Neural cell (in vitro differentiated cells): ENCODE measurements around the gene HENMT1.

Source experiments
- EP300 ChIP-seq: fragments of 450-650 bp; conservative IDR thresholded peaks from 2 replicates; pipeline ENCODE4 v1.6.1; 2014; ENCODE audit warnings: antibody characterized with exemption, mild to moderate bottlenecking, moderate library complexity; ENCODE audit not compliant: poor library complexity, severe bottlenecking
- EZH2 ChIP-seq: fragments of 200-600, 300-800 bp; shearing (Covaris generic), sonication (generic); IDR thresholded peaks from 2 replicates; pipeline ENCODE4 v1.6.1; 2014; ENCODE audit warnings: antibody characterized with exemption, low read length, borderline replicate concordance, mild to moderate bottlenecking; ENCODE audit not compliant: insufficient read depth, poor library complexity, severe bottlenecking
- MXI1 ChIP-seq: fragments of 450-650 bp; conservative IDR thresholded peaks from 2 replicates; pipeline ENCODE4 v1.6.1; 2014; ENCODE audit warnings: antibody characterized with exemption, mild to moderate bottlenecking; ENCODE audit not compliant: poor library complexity, severe bottlenecking
- POLR2AphosphoS5 ChIP-seq: IDR thresholded peaks from 2 replicates; pipeline ENCODE4 v1.6.1; 2012
- RAD21 ChIP-seq: fragments of 450-650 bp; conservative IDR thresholded peaks from 2 replicates; pipeline ENCODE4 v1.6.1; 2014; ENCODE audit warnings: antibody characterized with exemption, mild to moderate bottlenecking, moderate library complexity
- SMC3 ChIP-seq: fragments of 450-650 bp; conservative IDR thresholded peaks from 2 replicates; pipeline ENCODE4 v1.6.1; 2014; ENCODE audit warnings: antibody characterized with exemption, mild to moderate bottlenecking, moderate library complexity; ENCODE audit not compliant: poor library complexity
- TAF1 ChIP-seq: IDR thresholded peaks from 2 replicates; pipeline ENCODE4 v1.6.1; 2012; ENCODE audit warnings: low read depth
- TF ChIP-seq, protein P1 (sequence below): fragments of 450-650 bp; IDR thresholded peaks from 2 replicates; pipeline ENCODE4 v1.5.1; 2014; ENCODE audit warnings: antibody characterized with exemption, mild to moderate bottlenecking, moderate library complexity; ENCODE audit not compliant: poor library complexity, severe bottlenecking
- TF ChIP-seq, protein P2 (sequence below): IDR thresholded peaks from 2 replicates; pipeline ENCODE4 v1.6.1; 2012; ENCODE audit warnings: borderline replicate concordance

DNA sequence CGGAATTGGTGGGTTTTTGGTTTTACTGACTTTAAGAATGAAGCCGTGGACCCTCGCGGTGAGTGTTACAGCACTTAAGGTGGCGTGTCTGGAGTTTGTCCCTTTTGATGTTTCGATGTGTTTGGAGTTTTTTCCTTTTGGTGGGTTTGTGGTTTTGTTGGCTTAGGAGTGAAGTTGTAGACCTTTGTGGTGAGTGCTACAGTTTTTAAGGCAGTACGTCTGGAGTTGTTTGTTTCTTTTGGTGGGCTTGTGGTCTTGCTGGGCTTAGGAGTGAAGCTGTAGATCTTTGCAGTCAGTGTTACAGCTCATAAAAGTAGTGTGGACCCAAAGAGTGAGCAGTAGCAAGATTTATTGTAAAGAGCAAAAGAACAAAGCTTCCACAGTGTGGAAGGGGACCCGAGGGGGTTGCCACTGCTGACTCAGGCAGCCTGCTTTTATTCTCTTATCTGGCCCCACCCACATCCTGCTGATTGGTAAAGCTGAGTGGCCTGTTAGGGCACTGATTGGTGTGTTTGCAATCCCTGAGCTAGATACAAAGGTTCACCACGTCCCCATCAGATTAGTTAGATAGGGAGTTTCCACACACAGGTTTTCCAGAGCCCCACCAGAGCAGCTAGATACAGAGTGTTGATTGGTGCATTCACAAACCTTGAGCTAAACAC is 20.9 kb downstream of the HENMT1 start:
- TF ChIP-seq, protein P1, sequence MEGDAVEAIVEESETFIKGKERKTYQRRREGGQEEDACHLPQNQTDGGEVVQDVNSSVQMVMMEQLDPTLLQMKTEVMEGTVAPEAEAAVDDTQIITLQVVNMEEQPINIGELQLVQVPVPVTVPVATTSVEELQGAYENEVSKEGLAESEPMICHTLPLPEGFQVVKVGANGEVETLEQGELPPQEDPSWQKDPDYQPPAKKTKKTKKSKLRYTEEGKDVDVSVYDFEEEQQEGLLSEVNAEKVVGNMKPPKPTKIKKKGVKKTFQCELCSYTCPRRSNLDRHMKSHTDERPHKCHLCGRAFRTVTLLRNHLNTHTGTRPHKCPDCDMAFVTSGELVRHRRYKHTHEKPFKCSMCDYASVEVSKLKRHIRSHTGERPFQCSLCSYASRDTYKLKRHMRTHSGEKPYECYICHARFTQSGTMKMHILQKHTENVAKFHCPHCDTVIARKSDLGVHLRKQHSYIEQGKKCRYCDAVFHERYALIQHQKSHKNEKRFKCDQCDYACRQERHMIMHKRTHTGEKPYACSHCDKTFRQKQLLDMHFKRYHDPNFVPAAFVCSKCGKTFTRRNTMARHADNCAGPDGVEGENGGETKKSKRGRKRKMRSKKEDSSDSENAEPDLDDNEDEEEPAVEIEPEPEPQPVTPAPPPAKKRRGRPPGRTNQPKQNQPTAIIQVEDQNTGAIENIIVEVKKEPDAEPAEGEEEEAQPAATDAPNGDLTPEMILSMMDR = no peak
- TF ChIP-seq EZH2 = no peak
- no peak for TF ChIP-seq MXI1
- TF ChIP-seq, protein P2, sequence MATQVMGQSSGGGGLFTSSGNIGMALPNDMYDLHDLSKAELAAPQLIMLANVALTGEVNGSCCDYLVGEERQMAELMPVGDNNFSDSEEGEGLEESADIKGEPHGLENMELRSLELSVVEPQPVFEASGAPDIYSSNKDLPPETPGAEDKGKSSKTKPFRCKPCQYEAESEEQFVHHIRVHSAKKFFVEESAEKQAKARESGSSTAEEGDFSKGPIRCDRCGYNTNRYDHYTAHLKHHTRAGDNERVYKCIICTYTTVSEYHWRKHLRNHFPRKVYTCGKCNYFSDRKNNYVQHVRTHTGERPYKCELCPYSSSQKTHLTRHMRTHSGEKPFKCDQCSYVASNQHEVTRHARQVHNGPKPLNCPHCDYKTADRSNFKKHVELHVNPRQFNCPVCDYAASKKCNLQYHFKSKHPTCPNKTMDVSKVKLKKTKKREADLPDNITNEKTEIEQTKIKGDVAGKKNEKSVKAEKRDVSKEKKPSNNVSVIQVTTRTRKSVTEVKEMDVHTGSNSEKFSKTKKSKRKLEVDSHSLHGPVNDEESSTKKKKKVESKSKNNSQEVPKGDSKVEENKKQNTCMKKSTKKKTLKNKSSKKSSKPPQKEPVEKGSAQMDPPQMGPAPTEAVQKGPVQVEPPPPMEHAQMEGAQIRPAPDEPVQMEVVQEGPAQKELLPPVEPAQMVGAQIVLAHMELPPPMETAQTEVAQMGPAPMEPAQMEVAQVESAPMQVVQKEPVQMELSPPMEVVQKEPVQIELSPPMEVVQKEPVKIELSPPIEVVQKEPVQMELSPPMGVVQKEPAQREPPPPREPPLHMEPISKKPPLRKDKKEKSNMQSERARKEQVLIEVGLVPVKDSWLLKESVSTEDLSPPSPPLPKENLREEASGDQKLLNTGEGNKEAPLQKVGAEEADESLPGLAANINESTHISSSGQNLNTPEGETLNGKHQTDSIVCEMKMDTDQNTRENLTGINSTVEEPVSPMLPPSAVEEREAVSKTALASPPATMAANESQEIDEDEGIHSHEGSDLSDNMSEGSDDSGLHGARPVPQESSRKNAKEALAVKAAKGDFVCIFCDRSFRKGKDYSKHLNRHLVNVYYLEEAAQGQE = no peak
- TF ChIP-seq TAF1 = no peak
- TF ChIP-seq EP300 = no peak
- no peak for TF ChIP-seq RAD21
- no peak for TF ChIP-seq SMC3
- TF ChIP-seq POLR2AphosphoS5 = no peak
